A172 (cell line): ENCODE measurements around the gene HGS. TPM values are rescaled to one million over a fixed set of nuclear protein-coding genes. Genes with fewer than 3 reads are reported as not detected.

ENCODE experiments used
- DNase-seq: peaks from one replicate; pipeline ENCODE4 v3.0.0-alpha.2; 2015; ENCODE audit warnings: low spot score
- total RNA-seq: library from RNA; depleted of rRNA; stranded (reverse); fragments of >200 nt; shearing (Covaris generic); gene quantifications from 2 replicates; pipeline ENCODE4 v1.2.3, GENCODE V29; 2014; rRNA removed

HGS gene
- total RNA-seq, 1 experiment from 2014 or later: 199 TPM

DNA sequence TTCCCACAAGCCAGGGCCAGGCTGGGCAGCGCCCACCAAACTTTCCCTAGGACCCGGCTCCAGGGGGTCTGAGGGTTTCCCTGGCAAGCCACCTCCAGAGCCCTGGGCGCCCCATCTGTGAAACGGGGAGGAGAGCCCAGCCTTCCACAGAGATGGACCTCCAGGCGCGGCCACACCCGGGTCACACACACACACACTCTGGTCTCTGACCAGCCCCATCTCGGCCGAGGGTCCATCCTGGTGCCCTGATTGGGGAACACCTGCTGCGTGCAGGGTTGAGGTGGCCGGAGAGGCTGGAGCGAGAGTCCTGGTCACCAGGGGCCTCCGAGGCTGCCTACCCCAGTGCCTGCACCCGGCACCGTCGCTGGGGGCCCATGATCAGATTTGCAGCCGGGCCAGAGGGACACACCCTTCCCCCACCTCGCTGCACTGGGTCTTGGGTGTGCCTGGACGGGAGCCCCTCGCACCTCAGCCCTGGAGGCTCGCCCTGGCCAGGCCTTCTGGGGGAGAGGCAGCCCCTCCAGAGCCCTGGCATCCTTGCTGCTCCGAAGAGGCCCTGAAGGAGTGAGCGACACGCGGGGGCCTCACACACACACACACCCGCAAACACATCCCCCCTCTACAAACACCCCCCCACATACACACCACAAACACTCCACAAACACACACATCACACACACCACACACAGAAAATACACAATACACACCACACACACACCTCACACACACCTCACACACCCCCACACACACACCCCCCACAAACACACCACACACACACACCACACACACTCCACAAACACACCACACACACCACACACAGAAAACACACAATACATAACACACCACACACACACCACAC, 58.0 kb downstream of the HGS start:
- no peak for DNase-seq

Other genes starting within 250 kb of the HGS start
- gene ACTG1, start 171.2 kb upstream of the HGS start, total RNA-seq: 5,134 and 6,456 TPM in 2 replicates
- 0.81 and 1.7 TPM in 2 replicates for gene FSCN2, start 155.6 kb upstream of the HGS start, total RNA-seq
- gene FAAP100, start 131.7 kb upstream of the HGS start, total RNA-seq: 29.7 and 39.9 TPM in 2 replicates
- 89.3 and 93.9 TPM in 2 replicates for gene NPLOC4, start 46.9 kb upstream of the HGS start, total RNA-seq
- 5.7 and 6.8 TPM in 2 replicates for gene TSPAN10, start 46.8 kb upstream of the HGS start, total RNA-seq
- 1.1 and 2.0 TPM in 2 replicates for gene PDE6G, start 27.5 kb upstream of the HGS start, total RNA-seq
- gene OXLD1, start 17.4 kb upstream of the HGS start, total RNA-seq: 42.0 and 58.8 TPM in 2 replicates
- gene CCDC137, start 17.3 kb upstream of the HGS start, total RNA-seq: 18.5 and 21.7 TPM in 2 replicates
- 41.0 and 45.6 TPM in 2 replicates for gene ARL16, start 214 bp upstream of the HGS start, total RNA-seq
- 32.3 and 37.0 TPM in 2 replicates for gene MRPL12, start 19.4 kb downstream of the HGS start, total RNA-seq
- gene SLC25A10, start 28.3 kb downstream of the HGS start, total RNA-seq: 81.5 and 101 TPM in 2 replicates
- gene GCGR, start 120.1 kb downstream of the HGS start, total RNA-seq: not detected in 2 replicates
- 45.8 and 51.4 TPM in 2 replicates for gene MCRIP1, start 149.3 kb downstream of the HGS start, total RNA-seq
- gene PPP1R27, start 151.0 kb downstream of the HGS start, total RNA-seq: not detected in 2 replicates
- 1,091 and 1,235 TPM in 2 replicates for gene P4HB, start 176.5 kb downstream of the HGS start, total RNA-seq
- 173 and 183 TPM in 2 replicates for gene ARHGDIA, start 187.3 kb downstream of the HGS start, total RNA-seq
- gene ALYREF, start 207.6 kb downstream of the HGS start, total RNA-seq: 376 and 393 TPM in 2 replicates
- 207 and 245 TPM in 2 replicates for gene ANAPC11, start 207.7 kb downstream of the HGS start, total RNA-seq
- gene NPB, start 218.2 kb downstream of the HGS start, total RNA-seq: 0.77 and 1.8 TPM in 2 replicates
- gene PCYT2, start 227.4 kb downstream of the HGS start, total RNA-seq: 93.8 and 108 TPM in 2 replicates
- gene SIRT7, start 234.2 kb downstream of the HGS start, total RNA-seq: 34.9 and 47.0 TPM in 2 replicates
- 30.1 and 37.6 TPM in 2 replicates for gene MAFG, start 243.7 kb downstream of the HGS start, total RNA-seq